Astrocyte (in vitro differentiated cells and primary cell): ENCODE data around the gene FLYWCH1. TPM values are rescaled to one million over a fixed set of nuclear protein-coding genes. Genes with fewer than 3 reads are reported as not detected.
"Not testable (repeated sequence)": the region's sequence is repeated elsewhere in the genome, so short reads cannot be mapped to it uniquely, and the experiment has no call there.

Experiments
- DNase-seq: peaks from one replicate; pipeline ENCODE4 v3.0.0-alpha.2; 2010; ENCODE audit warnings: low read depth
- FAIRE-seq: peaks from 2 replicates; lab custom pipeline; 2011; peaks lifted over from hg19 to GRCh38; lab: Jason Lieb, UNC
- H2AFZ ChIP-seq: 2 replicates; pipeline ENCODE4 v1.6.0; 2012; ENCODE audit warnings: low read depth, low read length, inconsistent platforms
- H3K27ac ChIP-seq: 2 replicates; pipeline ENCODE4 v1.5.1; 2011; ENCODE audit warnings: low read depth, low read length, inconsistent platforms
- H3K27me3 ChIP-seq: 2 replicates; pipeline ENCODE4 v1.6.0; 2011; ENCODE audit warnings: low read length, inconsistent platforms; ENCODE audit not compliant: insufficient read depth
- H3K36me3 ChIP-seq: 2 replicates; pipeline ENCODE4 v1.5.1; 2011; ENCODE audit warnings: low read length, inconsistent platforms; ENCODE audit not compliant: insufficient read depth
- H3K4me1 ChIP-seq: 2 replicates; pipeline ENCODE4 v1.5.1; 2011; ENCODE audit warnings: low read length, inconsistent platforms; ENCODE audit not compliant: insufficient read depth
- H3K4me2 ChIP-seq: 2 replicates; pipeline ENCODE4 v1.6.0; 2012; ENCODE audit warnings: low read length, inconsistent platforms
- H3K4me3 ChIP-seq: 2 replicates; pipeline ENCODE4 v1.5.1; 2011; ENCODE audit warnings: low read depth, mild to moderate bottlenecking, low read length, inconsistent platforms; ENCODE audit not compliant: insufficient read depth
- H3K79me2 ChIP-seq: 2 replicates; pipeline ENCODE4 v1.6.0; 2012; ENCODE audit warnings: mild to moderate bottlenecking, low read length, inconsistent platforms; ENCODE audit not compliant: insufficient read depth
- H3K9ac ChIP-seq: 2 replicates; pipeline ENCODE4 v1.6.0; 2012; ENCODE audit warnings: mild to moderate bottlenecking, low read length, inconsistent platforms
- H3K9me3 ChIP-seq: 2 replicates; pipeline ENCODE4 v1.5.1; 2012; ENCODE audit warnings: low read depth, mild to moderate bottlenecking, low read length, inconsistent platforms; ENCODE audit not compliant: insufficient read depth
- H4K20me1 ChIP-seq: 2 replicates; pipeline ENCODE4 v1.6.0; 2012; ENCODE audit warnings: low read length, inconsistent platforms; ENCODE audit not compliant: insufficient read depth
- H3K27ac Mint-ChIP-seq: one replicate; pipeline ENCODE4 v1.8.0; 2021; ENCODE audit warnings: mild to moderate bottlenecking, mixed read lengths; ENCODE audit not compliant: unreplicated experiment
- H3K27me3 Mint-ChIP-seq: one replicate; pipeline ENCODE4 v1.8.0; 2021; ENCODE audit warnings: low read depth, mixed read lengths; ENCODE audit not compliant: unreplicated experiment
- H3K36me3 Mint-ChIP-seq: one replicate; pipeline ENCODE4 v1.8.0; 2021; ENCODE audit warnings: low read depth, mixed read lengths; ENCODE audit not compliant: unreplicated experiment
- H3K4me1 Mint-ChIP-seq: one replicate; pipeline ENCODE4 v1.8.0; 2021; ENCODE audit warnings: low read depth, mixed read lengths; ENCODE audit not compliant: unreplicated experiment
- H3K4me3 Mint-ChIP-seq: one replicate; pipeline ENCODE4 v1.8.0; 2021; ENCODE audit warnings: mild to moderate bottlenecking, moderate library complexity, mixed read lengths; ENCODE audit not compliant: unreplicated experiment
- H3K9me3 Mint-ChIP-seq: one replicate; pipeline ENCODE4 v1.8.0; 2021; ENCODE audit warnings: mild to moderate bottlenecking, mixed read lengths; ENCODE audit not compliant: unreplicated experiment
- CTCF ChIP-seq: IDR thresholded peaks from 2 replicates; pipeline ENCODE4 v1.5.1; 2011; ENCODE audit warnings: low read depth, mild to moderate bottlenecking, inconsistent platforms, low read length, moderate library complexity; ENCODE audit not compliant: insufficient read depth
- EZH2 ChIP-seq: IDR thresholded peaks from 2 replicates; pipeline ENCODE4 v1.6.1; 2012; ENCODE audit warnings: mild to moderate bottlenecking, low read length, inconsistent platforms; ENCODE audit not compliant: insufficient read depth
- total RNA-seq: library from RNA; stranded (reverse); gene quantifications from 2 replicates; pipeline ENCODE4 v1.2.1, GENCODE V29; 2021

FLYWCH1 gene
- total RNA-seq, 1 donor from 2014 or later: 58.9 TPM

- Mint-ChIP-seq H3K4me3 (no peak overlapping the region), H3K36me3 (peaks cover 23% of the 10 kb centered on the region), H3K27me3 (no peaks in the 10 kb centered on the region), H3K4me1 (no peaks in the 10 kb centered on the region), H3K9me3 (no peaks in the 10 kb centered on the region), H3K27ac (no peak overlapping the region)
- Histone ChIP-seq H2AFZ (no peak overlapping the region), H3K4me1 (no peaks in the 10 kb centered on the region), H3K4me3 (no peak overlapping the region), H3K9ac (no peak overlapping the region), H3K27me3 (no peaks in the 10 kb centered on the region), H3K79me2 (no peaks in the 10 kb centered on the region), H3K27ac (no peak overlapping the region), H3K4me2 (no peak overlapping the region), H4K20me1 (no peaks in the 10 kb centered on the region), H3K36me3 (peaks cover 16% of the 10 kb centered on the region), H3K9me3 (no peaks in the 10 kb centered on the region)
- TF ChIP-seq EZH2: no peak
- TF ChIP-seq CTCF: no peak
- DNase-seq (no peak), FAIRE-seq (no peak)
These were observed 28.2 kb downstream of the FLYWCH1 start for GRCh38 chr16:2939968-2940367.

- no peaks in the 10 kb centered on the region for H3K4me1 Mint-ChIP-seq
- no peaks in the 10 kb centered on the region for H3K79me2 ChIP-seq
- H3K36me3 ChIP-seq: peaks cover 16% of the 10 kb centered on the region
- no peak overlapping the region for H2AFZ ChIP-seq
- H3K27me3 ChIP-seq: no peaks in the 10 kb centered on the region
- H3K4me2 ChIP-seq: no peak overlapping the region
- H3K4me3 ChIP-seq: no peak overlapping the region
- no peak overlapping the region for H3K9ac ChIP-seq
- no peaks in the 10 kb centered on the region for H3K27me3 Mint-ChIP-seq
- H3K9me3 Mint-ChIP-seq: no peaks in the 10 kb centered on the region
- no peak overlapping the region for H3K27ac Mint-ChIP-seq
- no peak for FAIRE-seq
- DNase-seq: no peak
- H4K20me1 ChIP-seq: no peaks in the 10 kb centered on the region
- peaks cover 30% of the 10 kb centered on the region for H3K36me3 Mint-ChIP-seq
- TF ChIP-seq CTCF (no peak), EZH2 (no peak)
- H3K4me3 Mint-ChIP-seq: no peak overlapping the region
- no peak overlapping the region for H3K27ac ChIP-seq
- H3K4me1 ChIP-seq: no peaks in the 10 kb centered on the region
- no peaks in the 10 kb centered on the region for H3K9me3 ChIP-seq
These were observed 30.3 kb downstream of the FLYWCH1 start for GRCh38 chr16:2942045-2942444.

- H3K27me3 ChIP-seq, H3K27ac Mint-ChIP-seq: not testable (repeated sequence)
These were observed 32.0 kb downstream of the FLYWCH1 start for GRCh38 chr16:2943716-2944115.

More at GRCh38 chr16:2943716-2944115, 32.0 kb downstream of the FLYWCH1 start:
- peaks cover 16% of the 10 kb centered on the region for H3K36me3 ChIP-seq
- not testable (repeated sequence) for H3K4me1 Mint-ChIP-seq, DNase-seq, H4K20me1 ChIP-seq, H3K27me3 Mint-ChIP-seq, H3K79me2 ChIP-seq, FAIRE-seq, H3K9me3 Mint-ChIP-seq, H3K4me2 ChIP-seq, H3K27ac ChIP-seq, H3K9ac ChIP-seq, H3K9me3 ChIP-seq, H3K4me1 ChIP-seq, H2AFZ ChIP-seq, H3K4me3 Mint-ChIP-seq, H3K4me3 ChIP-seq
- peaks cover 35% of the 10 kb centered on the region for H3K36me3 Mint-ChIP-seq
